Heart right ventricle (tissue), 16 donors: Measurements from ENCODE around the gene TFF3. TPM values are rescaled to one million over a fixed set of nuclear protein-coding genes. Genes with fewer than 3 reads are reported as not detected.

ENCODE experiments used
- ATAC-seq, 8 donors: fragments of 200-7000 bp; cut with Tn5 transposase; one replicate each; pipeline ENCODE4 v1.9.1; 2020; ENCODE audit warnings: mild to moderate bottlenecking in 8 of 8, moderate library complexity in 8 of 8, moderate number of reproducible peaks in 1 of 8
- DNase-seq, 2 donors: peaks; one replicate each; pipeline ENCODE4 v3.0.0-alpha.2; 2020
- H3K27ac ChIP-seq, 10 donors: fragments of 200-600 bp; sonication (generic) in 2 of 10; one replicate each; pipeline versions ENCODE4 v1.5.0 to v1.8.0; 2020 to 2022; ENCODE audit warnings: mild to moderate bottlenecking in 3 of 10
- H3K27me3 ChIP-seq, 7 donors: fragments of 200-600 bp; one replicate each; pipeline ENCODE4 v1.8.0; 2021 to 2022; ENCODE audit warnings: mild to moderate bottlenecking in 2 of 7
- H3K36me3 ChIP-seq, 9 donors: fragments of 200-600 bp; sonication (generic) in 1 of 9; one replicate each; pipeline versions ENCODE4 v1.5.0 to v1.8.0; 2020 to 2022; ENCODE audit warnings: mild to moderate bottlenecking in 2 of 9
- H3K4me1 ChIP-seq, 9 donors: fragments of 200-600 bp; sonication (generic) in 1 of 9; one replicate each; pipeline versions ENCODE4 v1.5.0 to v1.8.0; 2020 to 2022; ENCODE audit warnings: mild to moderate bottlenecking in 4 of 9
- H3K4me3 ChIP-seq, 10 donors: fragments of 200-600 bp; sonication (generic) in 2 of 10; one replicate each; pipeline versions ENCODE4 v1.5.0 to v1.8.0; 2020 to 2022; ENCODE audit warnings: mild to moderate bottlenecking in 7 of 10, moderate library complexity in 2 of 10
- H3K9me3 ChIP-seq, 11 donors: fragments of 200-600 bp in 10 of 11; sonication (generic) in 2 of 11; one replicate each; pipeline versions ENCODE4 v1.5.0 to v1.8.0; 2013 to 2022; ENCODE audit warnings: mild to moderate bottlenecking in 2 of 11, control low read depth in 1 of 11, moderate library complexity in 1 of 11
- CTCF ChIP-seq, 9 donors: fragments of 200-600 bp; sonication (generic) in 2 of 9; IDR thresholded peaks; one replicate each; pipeline versions ENCODE4 v1.5.0 to v1.8.0; 2021 to 2022; ENCODE audit warnings: antibody characterized with exemption in 9 of 9, mild to moderate bottlenecking in 5 of 9, moderate library complexity in 1 of 9
- WGBS, 2 donors: extraction: QIAGEN DNeasy Blood & Tissue Kit; methylation state at CpG; one replicate each; pipeline ENCODE4 v1.1.7; 2013; ENCODE audit warnings: inconsistent platforms in 1 of 2; 5-methylcytosine and 5-hydroxymethylcytosine counted together
- intact Hi-C, 10 donors: fragments of 100-400 bp; cut with DNase I; formaldehyde crosslinking; loops; one replicate each; pipeline versions ENCODE4 v1.11.1 to v1.14.2; 2022
- polyA plus RNA-seq, 2 donors: library from polyadenylated mRNA; stranded (reverse); fragments of 200-250 nt; gene quantifications; one replicate each; pipeline ENCODE4 v1.2.3, GENCODE V29; 2013
- total RNA-seq, 10 donors: library from RNA; stranded (reverse); fragmentation: NEBNext Ultra II Directional in 3 of 10; extraction: Animal tissue kit (Norgen Biotek cat#: 25700) in 3 of 10; gene quantifications; one replicate each; pipeline versions ENCODE4 v1.2.1 to v1.2.4, GENCODE V29; 2021 to 2023
- donor health status: Arrhythmogenic right ventricular cardiomyopathy.
- donor health status: ischemic (EF 13 %, LVEDD 7.1; RV severe dilation, severe dysfunction).
- donor health status: healthy with polysubstance abuse.
- donor health status: DM: no; HTN: yes; CAD: no.
- donor health status: DM: no; HTN: no; CAD: no.
- donor health status: ischemic (EF 25% LVEDD 6.9; RV normal size, moderate dysfunction).
- donor health status: ischemic (EF 25% LVEDD 5.7; RV mildly dilated, moderate dysfunction).
- donor health status: healthy.
- donor health status: DM: yes; HTN: yes; CAD: no.
- donor health status: Ischemic cardiomyopathy.
- donor health status: ischemic (EF 35%, LVEDD 5.7; RV mildly dilated, moderate dysfunction).
- donor health status: nonischemic (EF 11% LVEDD 7.7; RV severe dilation, severe dysfunction).
- donor health status: DM: yes; HTN: yes; CAD: no.
- donor health status: PGD.
- donor health status: ischemic (EF 29% LVEDD 5.4; RV normal size, mild dysfunction).
- donor health status: nonischemic (EF 23%, LVEDD 6.1; RV moderate dilation, normal function).

TFF3 gene
- total and polyA plus RNA-seq, 12 donors = 0.90 to 7.9 (median 2.7) TPM

GRCh38 chr21:42319851-42320572 lies 4.8 kb upstream of the TFF3 start:
- Histone ChIP-seq H3K4me3 (no peak overlapping the region), H3K9me3 (no peaks in the 10 kb centered on the region), H3K36me3 (no peaks in the 10 kb centered on the region), H3K4me1 (peaks cover 0 to 12% (median 0%) of the 10 kb centered on the region in 9 donors), H3K27ac (peak overlapping the region in 1 of 10 donors; percentile 26), H3K27me3 (peaks cover 0 to 14% (median 0%) of the 10 kb centered on the region in 7 donors)
- no peak for DNase-seq
- WGBS, 2 donors = 68 to 71% methylated on average over 17 of the region's 17 CpGs
- ATAC-seq = peak in 3 of 8 donors; percentile 9 to 27 (median 23)
- peak in 2 of 9 donors; percentile 15 to 27 for TF ChIP-seq CTCF (IDR thresholded peaks at IDR 0.05)
- intact Hi-C loops = loop anchor here in 4 of 10 donors (10.0 kb wide), 3 partner anchors 105 to 175 kb away; partner anchors contain the start of gene ABCG1 (in 1 of the 4)

DNA sequence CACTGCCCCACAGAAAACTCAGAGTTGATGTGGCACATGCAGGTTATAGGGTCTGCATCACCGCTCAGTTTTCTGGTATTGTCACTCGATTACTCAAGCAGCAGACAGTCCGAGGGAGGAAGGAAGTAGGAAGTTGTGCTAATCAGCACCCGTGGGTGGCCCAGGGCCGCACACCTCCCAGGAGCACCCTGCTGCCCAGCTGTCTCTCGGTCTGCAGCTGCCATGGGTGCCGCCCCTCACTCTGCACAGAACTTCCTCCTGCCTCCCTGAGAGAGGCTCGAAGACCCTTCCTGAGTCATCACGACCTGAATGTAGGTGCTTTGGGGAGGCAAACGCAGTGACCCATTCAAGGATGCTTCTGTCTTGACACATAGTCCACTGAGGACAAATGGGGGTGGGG lies 4.2 kb upstream of the TFF3 start:
- peaks cover 0 to 14% (median 0%) of the 10 kb centered on the region in 7 donors for H3K27me3 ChIP-seq
- ATAC-seq = peak in 2 of 8 donors; percentile 8 to 56
- WGBS, 2 donors = 48 to 65% methylated on average over 10 of the region's 10 CpGs
- DNase-seq = no peak
- H3K9me3 ChIP-seq = no peaks in the 10 kb centered on the region
- H3K27ac ChIP-seq = peak overlapping the region in 1 of 10 donors; percentile 26
- H3K4me1 ChIP-seq = peaks cover 0 to 12% (median 0%) of the 10 kb centered on the region in 9 donors
- no peak overlapping the region for H3K4me3 ChIP-seq
- H3K36me3 ChIP-seq = no peaks in the 10 kb centered on the region
- no peak for TF ChIP-seq CTCF (IDR thresholded peaks at IDR 0.05)
- intact Hi-C loops = loop anchor here in 4 of 10 donors (10.0 kb wide), 3 partner anchors 105 to 175 kb away; partner anchors contain the start of gene ABCG1 (in 1 of the 4)

DNA sequence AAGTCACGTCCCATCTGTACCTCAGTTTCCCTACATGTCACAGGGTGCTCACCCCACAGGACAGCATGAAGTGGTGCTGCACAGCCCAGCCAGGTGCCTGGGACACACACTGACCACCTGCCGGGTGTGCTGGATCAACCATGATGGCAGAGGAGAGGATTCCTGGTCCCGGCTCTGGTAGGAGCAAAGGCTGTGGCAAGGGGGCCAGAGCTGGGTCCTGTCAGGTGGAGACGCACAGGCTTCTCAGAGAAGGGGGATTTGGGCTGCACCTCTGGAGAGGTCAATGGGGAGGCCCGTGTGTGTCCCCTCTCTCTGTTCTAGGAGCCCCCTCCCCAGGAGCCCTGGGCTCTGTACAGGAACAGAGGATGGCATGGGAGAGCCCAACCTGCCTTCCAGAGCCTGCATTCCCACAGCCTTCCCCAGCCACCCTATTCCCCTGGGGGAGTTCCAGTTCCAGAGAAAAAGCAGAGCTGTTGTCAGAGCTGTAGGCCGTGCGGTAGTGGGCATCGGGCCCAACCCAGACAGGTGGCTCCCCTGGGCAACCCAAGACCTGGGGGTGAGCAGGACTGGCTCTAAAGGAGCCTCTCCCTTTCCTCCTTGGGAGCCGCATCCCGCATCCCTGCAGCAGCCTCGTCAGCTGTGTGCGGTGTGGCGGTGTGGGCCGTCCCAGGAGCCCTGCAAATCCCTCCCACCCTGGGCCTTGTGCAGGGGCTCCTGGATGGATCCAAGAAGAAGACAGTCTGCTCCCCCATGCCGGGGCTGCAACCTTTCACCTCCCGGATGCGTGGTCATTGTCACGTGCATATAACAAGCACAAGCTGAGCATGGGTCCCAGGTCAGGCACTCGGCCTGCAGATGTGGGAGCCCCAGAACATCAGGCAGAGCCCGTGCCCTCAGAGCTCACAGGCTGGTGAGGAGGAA lies 2.9 kb upstream of the TFF3 start:
- Histone ChIP-seq H3K27ac (no peak overlapping the region), H3K36me3 (no peaks in the 10 kb centered on the region), H3K9me3 (no peaks in the 10 kb centered on the region), H3K4me1 (peaks cover 0 to 16% (median 8%) of the 10 kb centered on the region in 9 donors), H3K27me3 (peaks cover 0 to 5% (median 0%) of the 10 kb centered on the region in 7 donors), H3K4me3 (no peak overlapping the region)
- no peak for TF ChIP-seq CTCF (IDR thresholded peaks at IDR 0.05)
- intact Hi-C loops = loop anchor here in 4 of 10 donors (10.0 kb wide), 3 partner anchors 103 to 173 kb away; partner anchors contain the start of gene ABCG1 (in 1 of the 4)
- DNase-seq (no peak), ATAC-seq (no peak)
- 80 to 89% methylated on average over 20 of the region's 20 CpGs for WGBS, 2 donors

- Histone ChIP-seq H3K36me3 (no peaks in the 10 kb centered on the region), H3K27me3 (peaks cover 0 to 8% (median 0%) of the 10 kb centered on the region in 7 donors), H3K4me1 (peaks cover 0 to 19% (median 15%) of the 10 kb centered on the region in 9 donors), H3K27ac (no peak overlapping the region), H3K4me3 (no peak overlapping the region), H3K9me3 (no peaks in the 10 kb centered on the region)
- ATAC-seq (no peak), DNase-seq (no peak)
- TF ChIP-seq CTCF (IDR thresholded peaks at IDR 0.05) = no peak
- 75 to 87% methylated on average over 8 of the region's 8 CpGs for WGBS, 2 donors
- intact Hi-C loops = loop anchor here in 4 of 10 donors (10.0 kb wide), 3 partner anchors 103 to 173 kb away; partner anchors contain the start of gene ABCG1 (in 1 of the 4)
These were observed 2.1 kb upstream of the TFF3 start for GRCh38 chr21:42317341-42317741.
